Muscle layer of colon (tissue), 2 donors: Measurements from ENCODE around the gene LHX5.

Source experiments
- H3K27ac ChIP-seq: one replicate; pipeline ENCODE4 v1.7.0; 2013; ENCODE audit warnings: low read depth, mild to moderate bottlenecking, low read length, moderate library complexity
- H3K27me3 ChIP-seq, 2 donors: one replicate each; pipeline ENCODE4 v1.7.0; 2013; ENCODE audit warnings: low read length in 2 of 2, mild to moderate bottlenecking in 2 of 2; ENCODE audit not compliant: insufficient read depth in 2 of 2, control insufficient read depth in 1 of 2
- H3K36me3 ChIP-seq: one replicate; pipeline ENCODE4 v1.7.0; 2013; ENCODE audit warnings: mild to moderate bottlenecking, low read length; ENCODE audit not compliant: insufficient read depth
- H3K4me1 ChIP-seq: one replicate; pipeline ENCODE4 v1.7.0; 2013; ENCODE audit warnings: mild to moderate bottlenecking, low read length; ENCODE audit not compliant: insufficient read depth
- H3K4me3 ChIP-seq, 2 donors: one replicate each; pipeline ENCODE4 v1.7.0; 2013; ENCODE audit warnings: low read length in 2 of 2, low read depth in 1 of 2, mild to moderate bottlenecking in 1 of 2, moderate library complexity in 1 of 2
- H3K9ac ChIP-seq: one replicate; pipeline ENCODE4 v1.7.0; 2013; ENCODE audit warnings: low read length
- H3K9me3 ChIP-seq: one replicate; pipeline ENCODE4 v1.7.0; 2013; ENCODE audit warnings: mild to moderate bottlenecking, low read length
- donor health status: abdominal sarcoma.
- donor health status: Adenocarcinoma of cecum.

The LHX5 gene

DNA sequence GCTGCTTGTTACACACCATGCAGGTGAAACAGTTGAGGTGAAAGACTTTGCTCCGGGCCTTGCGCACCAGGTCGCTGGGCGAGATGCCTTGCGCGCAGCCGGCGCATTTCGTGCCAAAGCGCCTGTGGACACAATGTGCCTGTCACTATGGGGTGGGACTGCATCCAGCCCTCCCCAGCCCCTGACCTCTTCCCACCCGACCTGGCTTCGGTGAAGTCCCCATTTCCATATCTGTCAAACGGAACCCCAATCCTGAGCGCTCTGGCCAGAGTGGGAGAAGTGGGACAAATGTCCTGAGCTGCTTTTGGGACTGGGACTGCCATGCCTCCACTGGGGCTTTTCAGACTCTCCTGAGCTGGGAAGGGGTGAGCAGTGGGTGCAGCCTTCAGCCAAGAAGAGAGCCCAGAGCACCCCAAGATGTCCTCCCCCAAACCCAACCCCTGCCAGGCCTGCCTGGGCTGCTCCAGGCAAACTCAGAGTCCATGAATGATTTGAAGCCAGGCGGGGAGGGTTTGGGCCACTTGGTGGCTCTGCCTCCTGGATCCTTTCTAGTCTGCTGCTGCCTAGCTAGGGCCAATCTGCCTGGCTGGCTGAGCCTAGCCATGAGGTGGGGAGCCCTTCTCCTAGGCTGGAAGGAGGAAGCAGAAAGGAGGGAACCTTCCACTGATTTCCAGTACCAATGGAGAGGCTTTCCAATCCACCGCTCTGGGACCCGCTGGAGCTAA is 2.3 kb downstream of the LHX5 start:
- H3K9ac ChIP-seq, result no peak overlapping the region
- peaks cover 26 to 85% of the 10 kb centered on the region in 2 donors for H3K27me3 ChIP-seq
- H3K27ac ChIP-seq, result no peak overlapping the region
- H3K36me3 ChIP-seq, result no peaks in the 10 kb centered on the region
- peaks cover 9% of the 10 kb centered on the region for H3K4me1 ChIP-seq
- H3K9me3 ChIP-seq, result no peaks in the 10 kb centered on the region
- H3K4me3 ChIP-seq, result no peak overlapping the region

DNA sequence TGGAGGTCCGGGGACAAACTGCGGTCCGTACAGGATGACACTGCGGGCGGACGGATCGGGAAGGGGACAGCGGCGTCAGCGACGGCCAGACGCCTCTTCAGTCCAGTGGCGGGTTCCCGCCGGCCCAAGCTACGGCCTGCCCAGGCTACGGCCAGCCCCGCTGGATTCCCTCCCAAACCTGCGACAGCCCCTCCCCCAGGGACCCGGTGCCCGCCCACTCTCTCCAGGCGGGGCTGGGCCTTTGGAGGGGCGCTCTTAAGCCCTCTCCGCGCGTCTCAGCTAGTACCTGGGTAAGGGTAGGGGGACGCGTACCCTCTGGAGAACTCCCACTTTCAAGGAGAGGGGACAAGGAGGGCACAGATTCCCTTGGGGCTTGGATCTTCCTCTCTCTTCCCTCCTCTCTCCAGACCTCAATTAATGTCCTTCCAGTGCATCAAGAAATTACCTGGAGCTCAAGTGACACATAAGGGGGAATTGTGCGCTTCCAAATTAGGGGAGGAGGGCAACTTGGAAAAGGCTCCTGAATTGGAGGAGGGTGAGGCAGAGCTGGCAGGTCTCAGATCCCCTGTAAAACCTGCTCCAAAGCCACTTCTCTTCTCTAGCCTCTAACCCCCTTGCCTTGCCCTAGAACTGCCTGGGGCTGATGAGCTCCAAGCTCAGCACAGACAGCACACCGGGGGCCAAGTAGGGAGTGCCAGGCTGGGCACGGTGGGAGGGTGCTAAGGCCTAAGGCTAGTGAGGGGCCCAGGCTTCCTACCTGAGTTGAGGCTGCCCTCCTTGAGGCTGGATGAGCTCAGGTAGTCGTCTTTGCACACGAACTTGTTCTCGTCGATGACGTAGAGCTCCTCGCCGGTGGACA is 3.1 kb downstream of the LHX5 start:
- H3K9me3 ChIP-seq, result no peaks in the 10 kb centered on the region
- H3K4me3 ChIP-seq, result no peak overlapping the region
- H3K9ac ChIP-seq, result no peak overlapping the region
- H3K36me3 ChIP-seq, result no peaks in the 10 kb centered on the region
- peaks cover 12% of the 10 kb centered on the region for H3K4me1 ChIP-seq
- H3K27me3 ChIP-seq, result peaks cover 25 to 93% of the 10 kb centered on the region in 2 donors
- no peak overlapping the region for H3K27ac ChIP-seq

DNA sequence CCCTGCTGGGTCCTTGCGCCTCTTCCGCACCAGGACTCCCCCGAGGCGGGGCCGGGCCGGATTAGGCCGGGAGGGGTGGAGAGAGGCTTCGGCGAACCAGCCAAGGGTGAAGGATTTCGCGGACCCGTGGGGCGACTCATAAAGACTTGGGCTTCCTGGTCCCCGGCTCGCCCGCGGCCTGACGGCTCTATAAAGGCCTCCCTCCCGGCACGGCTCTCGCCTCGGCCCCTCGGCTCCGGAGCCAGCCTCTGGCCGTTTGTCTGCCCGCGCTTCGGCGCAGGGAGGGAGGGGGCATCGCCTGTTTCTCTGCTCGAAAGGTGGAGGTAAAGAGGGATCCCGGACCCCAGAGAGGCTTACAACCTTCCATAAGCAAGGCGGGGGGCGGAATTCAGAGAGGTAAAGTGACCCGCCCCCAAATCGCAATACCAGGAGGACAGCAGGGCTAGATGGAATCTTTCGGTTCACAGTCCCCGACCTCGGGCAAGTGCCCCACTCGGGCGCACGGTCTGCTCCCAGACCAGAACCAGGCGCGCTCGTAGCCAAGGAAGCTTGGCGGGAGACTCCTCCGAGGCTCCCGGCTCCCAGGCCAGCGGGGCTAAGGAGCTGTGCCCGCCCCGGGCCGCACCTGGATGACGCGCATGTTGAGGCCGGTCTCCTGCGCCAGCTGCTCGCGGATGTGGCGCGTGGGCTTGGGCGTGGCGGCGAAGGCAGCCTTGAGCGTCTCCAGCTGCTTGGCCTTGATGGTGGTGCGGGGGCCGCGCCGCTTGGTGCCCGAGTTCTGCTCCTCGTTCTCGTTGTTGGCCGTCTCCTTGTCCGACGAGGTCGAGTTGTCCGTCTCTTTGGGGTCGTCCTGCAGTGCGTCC is 3.9 kb downstream of the LHX5 start:
- Histone ChIP-seq H3K36me3 (no peaks in the 10 kb centered on the region), H3K4me3 (peak overlapping the region in 1 of 2 donors; percentile 20), H3K4me1 (peaks cover 17% of the 10 kb centered on the region), H3K9ac (no peak overlapping the region), H3K27ac (no peak overlapping the region), H3K9me3 (no peaks in the 10 kb centered on the region), H3K27me3 (peaks cover 25 to 99% of the 10 kb centered on the region in 2 donors)

DNA sequence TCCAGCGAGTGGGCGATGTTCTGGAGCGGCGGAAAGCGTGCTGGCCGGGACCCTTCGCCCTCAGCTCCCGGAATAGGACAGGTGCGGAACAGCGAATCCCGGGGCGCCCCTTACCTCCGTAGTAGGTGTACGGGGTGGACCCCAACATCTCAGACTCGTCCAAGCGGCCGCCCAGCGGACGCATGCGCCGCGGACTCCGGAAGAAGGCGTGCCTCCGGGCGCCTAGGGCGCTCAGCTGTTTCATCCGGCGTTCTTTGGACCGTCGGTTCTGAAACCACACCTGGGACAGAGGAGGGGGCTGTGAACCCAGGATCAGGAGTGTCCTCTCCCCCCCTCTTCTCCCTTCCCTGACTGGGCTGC is 4.5 kb downstream of the LHX5 start:
- peaks cover 30 to 98% of the 10 kb centered on the region in 2 donors for H3K27me3 ChIP-seq
- H3K4me3 ChIP-seq, result peak overlapping the region in 1 of 2 donors; percentile 20
- H3K4me1 ChIP-seq, result peaks cover 17% of the 10 kb centered on the region
- H3K27ac ChIP-seq, result no peak overlapping the region
- no peak overlapping the region for H3K9ac ChIP-seq
- no peaks in the 10 kb centered on the region for H3K36me3 ChIP-seq
- H3K9me3 ChIP-seq, result no peaks in the 10 kb centered on the region

DNA sequence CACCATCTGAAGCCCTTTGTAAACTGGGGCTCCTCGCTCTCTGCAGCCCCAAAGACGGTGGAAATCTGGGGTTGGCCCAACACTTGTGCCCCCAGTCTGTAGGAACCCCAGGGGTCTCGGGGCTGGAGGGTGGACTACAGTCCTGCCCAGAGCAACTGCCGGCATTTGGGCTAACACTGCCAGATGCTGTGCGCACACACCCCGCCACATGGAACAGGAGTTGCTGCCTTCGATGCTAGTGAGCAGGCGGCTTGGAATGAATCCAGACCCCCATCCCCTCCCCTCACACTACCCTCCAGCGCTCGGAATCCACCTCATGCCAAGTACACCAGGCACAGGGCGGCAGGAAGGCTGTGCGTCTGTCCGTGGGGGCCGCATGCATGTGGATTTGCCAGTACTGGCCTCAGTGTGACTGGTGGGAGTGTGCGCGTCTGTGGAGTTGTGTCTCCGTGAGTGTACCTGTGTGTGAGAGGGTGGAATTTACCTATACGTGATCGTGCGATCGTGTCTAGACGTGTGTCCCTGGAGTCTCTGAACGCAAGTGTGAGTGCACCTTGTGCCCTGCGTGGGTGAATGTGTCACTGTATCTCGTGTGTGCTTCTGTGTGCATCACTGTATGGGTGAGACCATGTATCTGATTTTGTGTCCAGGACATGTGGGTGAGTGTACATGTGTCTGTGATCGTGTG is 5.1 kb downstream of the LHX5 start:
- H3K36me3 ChIP-seq, result no peaks in the 10 kb centered on the region
- H3K4me3 ChIP-seq, result peak overlapping the region in 1 of 2 donors; percentile 20
- H3K27ac ChIP-seq, result no peak overlapping the region
- H3K9me3 ChIP-seq, result no peaks in the 10 kb centered on the region
- peaks cover 32 to 94% of the 10 kb centered on the region in 2 donors for H3K27me3 ChIP-seq
- no peak overlapping the region for H3K9ac ChIP-seq
- H3K4me1 ChIP-seq, result peaks cover 17% of the 10 kb centered on the region

DNA sequence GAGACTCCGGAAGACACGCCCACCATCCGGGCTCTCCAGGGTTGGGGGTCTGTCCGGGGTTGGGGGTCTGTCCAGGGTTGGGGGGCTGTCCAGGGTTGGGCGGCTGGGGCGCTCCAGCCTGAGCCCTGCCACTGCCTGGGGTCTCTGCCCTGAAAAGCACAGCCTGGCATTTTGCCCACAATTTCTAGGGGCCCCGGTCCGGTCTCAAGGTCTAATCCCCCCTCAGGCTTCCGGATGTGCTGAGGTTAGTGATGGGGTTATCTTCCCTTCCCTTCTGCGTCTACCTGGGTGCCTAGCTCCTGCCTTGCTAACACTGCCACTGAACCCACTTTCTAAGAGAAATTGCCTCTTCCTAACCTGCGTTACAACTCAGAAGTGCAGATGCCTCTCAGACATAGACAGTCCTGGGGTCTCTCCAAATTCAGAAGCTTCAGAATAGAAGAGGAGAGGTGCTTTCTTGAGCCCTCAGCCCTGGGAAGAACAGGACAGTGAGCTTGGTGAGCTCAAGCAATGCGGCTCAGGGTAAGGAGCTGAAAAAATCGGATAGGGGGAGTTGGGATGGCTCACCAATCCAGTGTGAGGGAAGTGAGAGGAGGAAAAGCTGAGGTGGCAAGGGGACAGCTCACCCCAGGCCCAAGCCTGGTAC is 5.7 kb downstream of the LHX5 start:
- Histone ChIP-seq H3K27me3 (peaks cover 32 to 88% of the 10 kb centered on the region in 2 donors), H3K9me3 (no peaks in the 10 kb centered on the region), H3K36me3 (no peaks in the 10 kb centered on the region), H3K4me1 (peaks cover 17% of the 10 kb centered on the region), H3K9ac (no peak overlapping the region), H3K4me3 (no peak overlapping the region), H3K27ac (no peak overlapping the region)

DNA sequence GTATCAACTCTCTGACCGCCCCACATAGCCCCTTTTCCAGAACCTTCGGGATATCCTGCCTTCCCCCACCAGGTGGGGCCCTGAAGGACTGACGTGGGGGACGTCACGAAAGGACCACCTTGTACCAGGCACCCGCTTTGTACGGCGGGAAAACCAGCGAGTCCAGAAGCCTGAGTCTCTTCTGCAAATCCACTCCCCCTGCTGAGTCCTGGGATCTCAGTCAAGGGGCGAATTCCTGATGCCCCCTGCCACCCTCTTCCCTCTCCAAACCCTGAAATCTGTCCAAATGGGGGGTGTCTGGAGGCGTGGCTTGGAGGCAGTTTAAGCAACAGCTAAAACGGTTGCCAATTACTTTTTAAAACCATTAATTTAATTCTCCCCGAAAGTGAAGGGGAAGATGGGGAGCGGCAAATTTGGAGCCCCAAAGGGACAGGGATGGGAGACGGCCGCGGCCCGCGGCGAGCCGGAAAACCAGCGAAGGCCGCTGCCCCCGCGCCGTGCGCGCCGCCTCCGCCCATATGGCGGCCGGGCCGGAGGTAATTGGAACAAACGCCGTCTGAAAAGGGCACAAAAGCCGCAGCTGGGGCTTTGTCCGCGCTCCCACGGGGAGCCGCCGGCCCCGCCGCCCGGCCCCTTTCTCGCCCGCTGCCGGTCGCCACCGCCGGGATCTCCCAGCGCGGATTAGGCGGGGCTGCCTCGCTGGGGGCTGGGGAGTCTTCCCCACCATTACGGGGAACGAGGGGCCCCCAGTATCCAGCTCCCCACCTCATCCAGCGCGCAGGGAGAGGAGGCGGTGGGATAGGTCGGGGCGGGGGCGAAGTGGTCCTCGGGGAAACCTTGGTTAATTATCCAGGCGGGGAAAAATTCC is 6.6 kb downstream of the LHX5 start:
- H3K9me3 ChIP-seq, result no peaks in the 10 kb centered on the region
- H3K27me3 ChIP-seq, result peaks cover 34 to 80% of the 10 kb centered on the region in 2 donors
- H3K27ac ChIP-seq, result no peak overlapping the region
- H3K4me3 ChIP-seq, result no peak overlapping the region
- H3K4me1 ChIP-seq, result peaks cover 17% of the 10 kb centered on the region
- no peaks in the 10 kb centered on the region for H3K36me3 ChIP-seq
- no peak overlapping the region for H3K9ac ChIP-seq

DNA sequence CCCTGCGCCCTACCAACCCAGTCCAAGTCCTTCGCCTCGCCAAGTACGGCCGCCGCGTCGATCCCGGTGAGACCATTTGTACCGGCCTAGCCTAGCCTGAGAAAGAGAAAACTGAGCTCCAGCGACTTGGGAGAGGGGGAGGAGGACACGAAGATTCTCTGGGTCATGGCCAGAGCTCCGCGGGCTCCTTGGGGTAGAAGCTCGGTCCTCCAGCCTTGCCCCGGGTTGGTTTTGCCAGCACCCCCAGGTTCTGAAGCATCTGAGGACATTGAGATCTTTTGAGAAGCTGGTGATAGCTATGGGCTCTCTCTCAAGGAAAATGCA is 7.3 kb downstream of the LHX5 start:
- Histone ChIP-seq H3K36me3 (no peaks in the 10 kb centered on the region), H3K4me3 (no peak overlapping the region), H3K9ac (no peak overlapping the region), H3K4me1 (peaks cover 17% of the 10 kb centered on the region), H3K9me3 (no peaks in the 10 kb centered on the region), H3K27ac (no peak overlapping the region), H3K27me3 (peaks cover 36 to 73% of the 10 kb centered on the region in 2 donors)

DNA sequence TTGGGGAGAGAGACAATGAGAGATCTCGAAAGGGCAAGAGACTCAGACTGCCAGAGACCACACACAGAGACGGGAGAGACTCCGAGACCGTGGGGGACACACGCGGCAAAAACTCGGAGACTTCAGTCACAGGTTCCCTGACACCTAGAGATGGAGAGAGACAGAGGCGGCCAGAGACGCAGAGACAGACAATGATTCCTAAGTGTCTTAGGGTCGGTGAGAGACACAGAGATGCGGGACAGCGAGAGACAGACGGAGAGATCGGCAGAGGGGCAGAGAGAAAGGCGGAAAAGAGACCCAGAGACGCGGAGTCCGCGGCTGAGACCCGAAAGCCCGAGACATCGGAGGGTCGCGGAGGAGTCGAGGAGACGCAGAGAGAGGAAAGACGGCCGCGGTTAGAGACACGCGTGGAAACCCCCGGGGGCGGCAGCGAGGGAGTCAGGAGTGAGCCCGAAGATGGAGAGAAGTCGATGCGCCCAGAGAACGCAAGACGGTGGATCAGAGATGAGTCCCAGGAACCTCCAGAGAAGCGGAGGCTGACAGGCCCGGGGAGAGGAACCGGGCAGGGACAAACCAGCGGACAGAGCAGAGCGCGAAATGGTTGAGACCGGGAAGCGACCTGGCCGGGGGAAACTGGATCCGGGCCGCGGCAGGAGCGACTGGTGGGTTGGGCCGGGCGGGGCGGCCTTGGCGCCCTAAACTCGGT is 7.8 kb downstream of the LHX5 start:
- Histone ChIP-seq H3K4me1 (peaks cover 17% of the 10 kb centered on the region), H3K36me3 (no peaks in the 10 kb centered on the region), H3K9me3 (no peaks in the 10 kb centered on the region), H3K9ac (no peak overlapping the region), H3K27me3 (peaks cover 36 to 68% of the 10 kb centered on the region in 2 donors), H3K4me3 (peak overlapping the region in 1 of 2 donors; percentile 14), H3K27ac (no peak overlapping the region)
